ENCODE measurements around the gene PLA2G3. TPM values are rescaled to one million over a fixed set of nuclear protein-coding genes. Genes with fewer than 3 reads are reported as not detected.

PLA2G3 gene
- total and polyA plus RNA-seq, 2 of the 13 experiments (the other 11 are each of a cell fraction or from before 2014, with no cell fraction given), result 0.12 to 0.42 TPM

DNA sequence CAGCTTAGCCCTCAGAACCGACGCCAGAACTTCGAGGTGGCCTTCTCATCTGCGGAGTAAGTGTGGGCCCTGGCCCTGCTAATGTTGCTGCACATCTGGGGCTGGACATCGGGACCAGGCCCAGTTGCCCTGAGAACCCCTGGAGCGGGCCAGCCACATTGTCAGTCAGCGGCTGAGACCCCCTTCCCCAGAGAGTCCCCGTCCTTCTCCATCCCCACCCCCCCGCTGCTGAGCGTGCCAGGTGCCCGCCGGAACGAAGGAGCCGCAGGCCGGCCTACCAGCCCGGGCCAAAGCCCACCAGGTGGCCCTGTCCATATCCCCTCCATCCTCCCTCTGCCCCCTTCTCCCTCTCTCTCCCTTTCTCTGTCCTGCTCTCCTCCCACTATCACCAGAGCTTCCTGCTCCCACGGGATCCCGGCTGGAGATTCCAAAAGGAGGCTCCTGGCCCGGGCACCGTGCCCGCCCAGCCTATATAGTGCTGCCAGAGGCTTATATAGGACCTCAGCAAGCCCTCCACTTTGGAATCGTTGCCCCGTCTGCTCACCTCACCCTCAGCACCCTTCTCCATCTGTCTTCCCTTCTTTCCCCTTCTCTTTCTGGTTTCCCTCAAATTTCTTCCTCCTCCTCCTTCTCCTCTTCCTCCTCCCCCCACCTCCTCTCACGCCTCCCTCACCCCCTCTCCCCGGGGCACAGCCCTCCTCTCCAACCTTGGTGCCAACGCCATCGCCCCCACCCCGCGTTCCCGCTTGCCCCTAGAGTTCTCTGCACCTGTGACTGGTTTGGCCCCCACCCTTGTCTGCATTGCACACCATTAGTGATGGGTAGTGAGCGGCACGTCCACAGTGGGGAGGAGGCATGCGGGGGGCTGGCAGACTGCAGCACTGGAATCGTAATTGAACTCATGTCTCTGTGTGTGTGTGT is 40.2 kb downstream of the PLA2G3 start (continued):
- no peak for TF ChIP-seq TSC22D2 (CRISPR knock-in tag; IDR thresholded peaks at IDR 0.05; ENCODE audit: borderline replicate concordance)
- no peak for TF ChIP-seq ZNF747 (CRISPR knock-in tag; IDR thresholded peaks at IDR 0.05; ENCODE audit: borderline replicate concordance)
- no peak for TF ChIP-seq NFE2L1 (CRISPR knock-in tag; IDR thresholded peaks at IDR 0.05; ENCODE audit: borderline replicate concordance)

DNA sequence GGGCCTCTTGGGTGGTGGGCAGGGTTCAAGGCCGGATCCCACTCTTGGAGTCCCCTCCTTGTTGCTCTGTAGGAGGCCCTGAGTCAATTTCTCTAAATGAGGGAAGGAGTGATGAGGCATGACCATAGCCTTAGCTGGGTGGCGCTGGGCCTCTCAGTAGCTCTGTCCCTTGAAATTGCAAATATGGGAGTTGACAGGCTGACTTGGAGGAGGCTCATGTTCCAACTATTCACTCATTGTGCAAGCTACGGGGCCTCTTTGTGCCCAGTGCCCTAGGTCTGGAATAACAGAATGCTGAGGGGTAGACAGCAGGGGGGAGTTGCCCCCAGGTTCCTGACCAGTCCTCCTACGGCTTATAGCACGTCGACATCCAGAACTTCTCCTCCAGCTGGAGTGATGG is 40.9 kb downstream of the PLA2G3 start:
- DNase-seq (ENCODE audit: low spot score) (no peak), FAIRE-seq (no peak), ATAC-seq (no peak)
- CTCF ChIA-PET (ENCODE audit: low intra/inter-chr PET ratio, low total read pairs), result no interaction called here
- no peak overlapping the region for H3K27ac ChIP-seq (ENCODE audit: extremely low read length, insufficient read depth, low read length)
- no peak overlapping the region for H3K4me3 ChIP-seq (replicated peaks in 1 of 3; ENCODE audit: insufficient read depth in 1 of 3, low read depth in 2 of 3, low read length in 3 of 3)
- peaks cover 19% of the 10 kb centered on the region for H3K4me1 ChIP-seq (ENCODE audit: insufficient read depth, low read length)
- POLR2A ChIA-PET, result no interaction called here
- H4K20me1 ChIP-seq (ENCODE audit: insufficient read depth, low read length), result no peaks in the 10 kb centered on the region
- peaks cover 21 to 39% of the 10 kb centered on the region in 2 experiments; a peak in 4 of 5 replicates for H3K36me3 ChIP-seq (replicated peaks in 1 of 2; ENCODE audit: control insufficient read depth in 1 of 2, insufficient read depth in 2 of 2, low read length in 2 of 2)
- 98% methylated on average over 5 of the region's 6 CpGs for WGBS (ENCODE audit: low lambda C conversion rate)
- H3K9me3 ChIP-seq (ENCODE audit: low read length), result no peaks in the 10 kb centered on the region
- no peak overlapping the region for H3K9ac ChIP-seq (ENCODE audit: insufficient read depth, low read depth, low read length)
- TF ChIP-seq KDM1A (CRISPR knock-in tag; IDR thresholded peaks at IDR 0.05) (no peak), ZNF205 (CRISPR knock-in tag; IDR thresholded peaks at IDR 0.05) (no peak), SP140L (CRISPR knock-in tag; IDR thresholded peaks at IDR 0.05; ENCODE audit: borderline replicate concordance) (no peak)
- TF ChIP-seq, protein P1, sequence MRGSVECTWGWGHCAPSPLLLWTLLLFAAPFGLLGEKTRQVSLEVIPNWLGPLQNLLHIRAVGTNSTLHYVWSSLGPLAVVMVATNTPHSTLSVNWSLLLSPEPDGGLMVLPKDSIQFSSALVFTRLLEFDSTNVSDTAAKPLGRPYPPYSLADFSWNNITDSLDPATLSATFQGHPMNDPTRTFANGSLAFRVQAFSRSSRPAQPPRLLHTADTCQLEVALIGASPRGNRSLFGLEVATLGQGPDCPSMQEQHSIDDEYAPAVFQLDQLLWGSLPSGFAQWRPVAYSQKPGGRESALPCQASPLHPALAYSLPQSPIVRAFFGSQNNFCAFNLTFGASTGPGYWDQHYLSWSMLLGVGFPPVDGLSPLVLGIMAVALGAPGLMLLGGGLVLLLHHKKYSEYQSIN (CRISPR knock-in tag; IDR thresholded peaks at IDR 0.05; ENCODE audit: borderline replicate concordance), result no peak
- TF ChIP-seq, protein P2, sequence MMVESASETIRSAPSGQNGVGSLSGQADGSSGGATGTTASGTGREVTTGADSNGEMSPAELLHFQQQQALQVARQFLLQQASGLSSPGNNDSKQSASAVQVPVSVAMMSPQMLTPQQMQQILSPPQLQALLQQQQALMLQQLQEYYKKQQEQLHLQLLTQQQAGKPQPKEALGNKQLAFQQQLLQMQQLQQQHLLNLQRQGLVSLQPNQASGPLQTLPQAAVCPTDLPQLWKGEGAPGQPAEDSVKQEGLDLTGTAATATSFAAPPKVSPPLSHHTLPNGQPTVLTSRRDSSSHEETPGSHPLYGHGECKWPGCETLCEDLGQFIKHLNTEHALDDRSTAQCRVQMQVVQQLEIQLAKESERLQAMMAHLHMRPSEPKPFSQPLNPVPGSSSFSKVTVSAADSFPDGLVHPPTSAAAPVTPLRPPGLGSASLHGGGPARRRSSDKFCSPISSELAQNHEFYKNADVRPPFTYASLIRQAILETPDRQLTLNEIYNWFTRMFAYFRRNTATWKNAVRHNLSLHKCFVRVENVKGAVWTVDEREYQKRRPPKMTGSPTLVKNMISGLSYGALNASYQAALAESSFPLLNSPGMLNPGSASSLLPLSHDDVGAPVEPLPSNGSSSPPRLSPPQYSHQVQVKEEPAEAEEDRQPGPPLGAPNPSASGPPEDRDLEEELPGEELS (CRISPR knock-in tag; IDR thresholded peaks at IDR 0.05), result no peak
- H2AFZ ChIP-seq (ENCODE audit: low read length), result no peak overlapping the region
- in situ Hi-C loops (cut with HindIII; ENCODE audit: extremely low pct_ligation_motif_present, low pct_unique_long_range_greater_than_20kb) (no loop called here), intact Hi-C loops (cut with micrococcal nuclease; ENCODE audit: unreplicated experiment) (no loop called here)
- no peaks in the 10 kb centered on the region for H3K79me2 ChIP-seq (ENCODE audit: insufficient read depth, low read length)
- no peak overlapping the region for H3K4me2 ChIP-seq (ENCODE audit: low read depth, low read length)
- BruUV-seq (replicated peaks), result no TSS peak
- H3K27me3 ChIP-seq (ENCODE audit: control insufficient read depth in 1 of 2, insufficient read depth in 2 of 2, low read length in 2 of 2), result no peaks in the 10 kb centered on the region
